HG03025 (cell line): ENCODE results near the gene NOS2.
"Not testable (repeated sequence)": the region's sequence is repeated elsewhere in the genome, so short reads cannot be mapped to it uniquely, and the experiment has no call there.

Experiments used
- ATAC-seq: cut with Tn5 transposase; IDR thresholded peaks from one replicate; pipeline ENCODE4 v1.9.1; 2021; ENCODE audit warnings: mild to moderate bottlenecking, moderate library complexity; ENCODE audit not compliant: unreplicated experiment, low FRiP score

NOS2 gene

GRCh38 chr17:27740541-27740940 lies 59.8 kb downstream of the NOS2 start:
- ATAC-seq: not testable (repeated sequence)

- ATAC-seq: no peak
Measured at GRCh38 chr17:27733773-27734172, 66.6 kb downstream of the NOS2 start.

DNA sequence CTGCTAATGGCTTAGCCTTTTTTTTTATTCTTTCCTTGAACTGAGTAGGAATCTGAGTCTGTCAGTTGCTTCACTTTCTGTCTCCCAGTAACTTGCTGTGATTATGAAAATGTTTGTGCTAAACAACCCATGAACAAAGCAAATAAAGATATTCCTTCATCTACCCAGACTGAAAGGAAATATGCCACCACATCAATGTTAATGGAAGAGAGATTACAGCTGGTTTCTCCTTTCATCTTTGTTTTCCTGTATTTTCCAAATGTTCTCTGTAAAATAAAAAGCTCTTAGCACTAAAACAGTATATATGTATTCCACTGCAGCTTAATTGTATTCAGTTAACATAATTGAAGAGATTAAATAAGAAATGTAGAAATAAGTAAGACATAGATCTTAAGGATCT lies 67.6 kb downstream of the NOS2 start:
- ATAC-seq: not testable (repeated sequence)

DNA sequence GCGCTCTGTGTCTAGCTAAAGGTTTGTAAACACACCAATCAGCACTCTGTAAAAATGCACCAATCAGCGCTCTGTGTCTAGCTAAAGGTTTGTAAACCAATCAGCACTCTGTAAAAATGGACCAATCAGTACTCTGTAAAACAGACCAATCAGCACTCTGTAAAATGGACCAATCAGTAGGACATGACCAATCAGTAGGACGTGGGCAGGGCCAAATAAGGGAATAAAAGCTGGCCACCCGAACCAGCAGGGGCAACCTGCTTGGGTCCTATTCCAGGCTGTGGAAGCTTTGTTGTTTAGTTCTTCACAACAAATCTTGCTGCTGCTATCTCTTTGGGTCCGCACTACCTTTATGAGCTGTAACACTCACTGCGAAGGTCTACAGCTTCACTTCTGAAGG lies 74.3 kb downstream of the NOS2 start:
- not testable (repeated sequence) for ATAC-seq

DNA sequence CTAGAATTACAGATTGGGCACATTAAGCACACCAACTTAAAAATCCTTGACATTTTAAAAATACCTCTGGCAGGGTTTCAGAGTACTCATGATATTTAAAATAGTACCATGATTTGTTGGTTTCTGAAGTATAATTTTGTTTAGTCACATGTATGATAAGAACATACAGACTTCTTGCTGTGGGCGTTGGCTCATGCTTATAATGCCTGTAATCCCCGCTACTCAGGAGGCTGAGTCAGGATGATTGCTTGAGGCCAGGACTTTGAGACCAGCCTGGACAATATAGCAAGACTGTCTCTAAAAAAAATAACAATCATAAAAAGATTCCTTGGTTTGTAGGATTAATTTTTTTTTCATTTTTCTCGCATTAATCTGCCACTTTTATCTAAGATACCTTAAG lies 78.5 kb downstream of the NOS2 start:
- no peak for ATAC-seq
